B cell (primary cell): Measurements from ENCODE around the gene PRLR.

Source experiments
- CTCF ChIP-seq: fragments of 200-600 bp; IDR thresholded peaks from one replicate; pipeline ENCODE4 v1.8.0; 2022; ENCODE audit warnings: antibody characterized with exemption, mild to moderate bottlenecking
- EZH2 ChIP-seq: IDR thresholded peaks from 2 replicates; pipeline ENCODE4 v1.6.1; 2012; ENCODE audit warnings: borderline replicate concordance, low read depth, mild to moderate bottlenecking, moderate library complexity, low read length; ENCODE audit not compliant: insufficient read depth, poor library complexity, severe bottlenecking

GRCh38 chr5:35247648-35248034, 17.4 kb upstream of the PRLR start:
- TF ChIP-seq CTCF (no peak), EZH2 (no peak)
